ENCODE results near the gene AFM. TPM values are rescaled to one million over a fixed set of nuclear protein-coding genes. Genes with fewer than 3 reads are reported as not detected.

AFM gene
- total and polyA plus RNA-seq, 2 experiments from 2014 or later: 52.7 to 78.4 TPM

GRCh38 chr4:73436674-73437557 lies 44.6 kb upstream of the AFM start:
- WGBS (ENCODE audit: low lambda C conversion rate, missing lambda C conversion rate): 68% methylated on average over 3 of the region's 3 CpGs
- H3K4me2 ChIP-seq: peak overlapping the region; percentile 69
- H3K9me2 ChIP-seq (replicated peaks; ENCODE audit: insufficient read depth): no peaks in the 10 kb centered on the region
- H3K27ac ChIP-seq: peak overlapping the region; percentile 62
- peak overlapping the region; percentile 28 for H3K4me3 ChIP-seq
- no peak overlapping the region for H2AFZ ChIP-seq
- TF ChIP-seq EZH2phosphoT487 (IDR thresholded peaks at IDR 0.05; ENCODE audit: low read depth, severe bottlenecking, unreplicated experiment): no peak
- no peak for TF ChIP-seq CTCF (IDR thresholded peaks at IDR 0.05; ENCODE audit: poor library complexity)
- TF ChIP-seq EZH2 (IDR thresholded peaks at IDR 0.05; ENCODE audit: borderline replicate concordance): no peak
- H4K20me1 ChIP-seq (ENCODE audit: insufficient read depth, poor library complexity, severe bottlenecking): no peaks in the 10 kb centered on the region
- no peak for DNase-seq (ENCODE audit: low spot score)
- peaks cover 28% of the 10 kb centered on the region for H3K79me2 ChIP-seq
- H3K4me1 ChIP-seq (ENCODE audit: insufficient read depth): peaks cover 11% of the 10 kb centered on the region
- H3K36me3 ChIP-seq (replicated peaks; ENCODE audit: insufficient read depth, low read depth): no peaks in the 10 kb centered on the region
- H3K9me3 ChIP-seq (ENCODE audit: low read depth): no peaks in the 10 kb centered on the region
- H3K27me3 ChIP-seq: no peaks in the 10 kb centered on the region

- H3K4me2 ChIP-seq: peak overlapping the region; percentile 69
- H3K27me3 ChIP-seq: no peaks in the 10 kb centered on the region
- no peak for TF ChIP-seq EZH2 (IDR thresholded peaks at IDR 0.05; ENCODE audit: borderline replicate concordance)
- no peak for TF ChIP-seq EZH2phosphoT487 (IDR thresholded peaks at IDR 0.05; ENCODE audit: low read depth, severe bottlenecking, unreplicated experiment)
- no peak for TF ChIP-seq CTCF (IDR thresholded peaks at IDR 0.05; ENCODE audit: poor library complexity)
- peaks cover 11% of the 10 kb centered on the region for H3K4me1 ChIP-seq (ENCODE audit: insufficient read depth)
- peaks cover 28% of the 10 kb centered on the region for H3K79me2 ChIP-seq
- no peaks in the 10 kb centered on the region for H4K20me1 ChIP-seq (ENCODE audit: insufficient read depth, poor library complexity, severe bottlenecking)
- no peaks in the 10 kb centered on the region for H3K36me3 ChIP-seq (replicated peaks; ENCODE audit: insufficient read depth, low read depth)
- H2AFZ ChIP-seq: no peak overlapping the region
- peak overlapping the region; percentile 28 for H3K4me3 ChIP-seq
- no peaks in the 10 kb centered on the region for H3K9me3 ChIP-seq (ENCODE audit: low read depth)
- DNase-seq (ENCODE audit: low spot score): no peak
- peak overlapping the region; percentile 62 for H3K27ac ChIP-seq
- H3K9me2 ChIP-seq (replicated peaks; ENCODE audit: insufficient read depth): no peaks in the 10 kb centered on the region
Measured at GRCh38 chr4:73437558-73437956, 44.0 kb upstream of the AFM start.

- Histone ChIP-seq H4K20me1 (ENCODE audit: insufficient read depth, poor library complexity, severe bottlenecking) (no peaks in the 10 kb centered on the region), H3K27me3 (no peaks in the 10 kb centered on the region), H3K4me1 (ENCODE audit: insufficient read depth) (peaks cover 8% of the 10 kb centered on the region), H3K36me3 (replicated peaks; ENCODE audit: insufficient read depth, low read depth) (no peaks in the 10 kb centered on the region), H3K4me3 (peak overlapping the region; percentile 28), H3K9me3 (ENCODE audit: low read depth) (no peaks in the 10 kb centered on the region), H3K4me2 (peak overlapping the region; percentile 69), H2AFZ (no peak overlapping the region), H3K9me2 (replicated peaks; ENCODE audit: insufficient read depth) (no peaks in the 10 kb centered on the region), H3K27ac (peak overlapping the region; percentile 62), H3K79me2 (peaks cover 28% of the 10 kb centered on the region)
- WGBS (ENCODE audit: low lambda C conversion rate, missing lambda C conversion rate): 64% methylated on average over 1 of the region's 1 CpG
- DNase-seq (ENCODE audit: low spot score): no peak
- TF ChIP-seq EZH2phosphoT487 (IDR thresholded peaks at IDR 0.05; ENCODE audit: low read depth, severe bottlenecking, unreplicated experiment) (no peak), CTCF (IDR thresholded peaks at IDR 0.05; ENCODE audit: poor library complexity) (no peak), EZH2 (IDR thresholded peaks at IDR 0.05; ENCODE audit: borderline replicate concordance) (no peak)
Measured at GRCh38 chr4:73438048-73438447, 43.5 kb upstream of the AFM start.
